HTERT RPE-1 (cell line): ENCODE measurements around the gene SF3B2.
"Not testable (repeated sequence)": the region's sequence is repeated elsewhere in the genome, so short reads cannot be mapped to it uniquely, and the experiment has no call there.

ENCODE experiments used
- in situ Hi-C: fragments of 300-500 bp; cut with MboI; formaldehyde crosslinking; loops from 4 replicates; pipeline ENCODE4 v1.14.3; 2020; ENCODE audit warnings: low sequenced_read_pairs

Gene SF3B2

GRCh38 chr11:66104057-66104638, 52.0 kb downstream of the SF3B2 start:
- in situ Hi-C loops: no loop called here

GRCh38 chr11:66106786-66107599, 54.8 kb downstream of the SF3B2 start:
- in situ Hi-C loops: no loop called here

DNA sequence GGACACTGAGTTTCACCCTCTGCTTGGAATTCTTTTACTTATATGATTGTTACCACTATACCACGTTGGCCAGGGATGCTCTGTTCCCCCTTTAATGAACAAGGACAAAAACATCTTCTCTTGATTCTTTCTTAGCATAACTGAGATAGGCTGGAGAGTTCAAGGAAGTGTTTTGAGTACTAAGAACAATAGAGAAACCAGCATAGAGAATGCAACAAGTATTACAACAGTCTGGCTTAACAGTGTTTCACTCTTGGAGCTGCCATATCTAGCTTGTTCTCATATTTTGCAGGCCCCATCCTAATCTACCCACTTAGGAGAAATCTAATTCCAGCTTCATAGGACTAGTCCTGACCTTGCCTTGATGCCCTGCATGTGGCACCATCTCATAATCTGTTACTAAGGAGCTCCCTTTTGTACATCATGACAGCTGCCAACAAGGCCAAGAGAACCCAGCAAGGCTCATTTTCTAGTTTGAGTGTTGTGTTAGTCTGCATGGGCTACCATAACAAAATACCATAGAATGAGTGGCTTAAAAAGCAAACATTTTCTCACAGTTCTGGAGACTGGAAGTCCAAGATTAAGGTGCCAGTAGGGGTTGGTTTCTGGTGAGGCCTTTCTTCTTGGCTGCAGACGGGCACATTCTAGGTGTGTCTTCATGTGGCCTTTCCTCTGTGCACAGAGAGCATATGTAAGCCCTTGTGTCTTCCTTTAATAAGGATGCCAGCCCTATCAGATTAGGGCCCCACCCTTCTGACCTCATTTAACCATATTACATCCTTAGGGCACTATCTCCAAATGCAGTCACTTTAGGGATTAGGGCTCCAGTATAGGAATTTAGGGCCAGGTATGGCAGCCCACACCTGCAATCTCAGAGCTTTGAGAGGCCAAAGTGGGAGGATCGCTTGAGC, 55.7 kb downstream of the SF3B2 start:
- in situ Hi-C loops: no loop called here

DNA sequence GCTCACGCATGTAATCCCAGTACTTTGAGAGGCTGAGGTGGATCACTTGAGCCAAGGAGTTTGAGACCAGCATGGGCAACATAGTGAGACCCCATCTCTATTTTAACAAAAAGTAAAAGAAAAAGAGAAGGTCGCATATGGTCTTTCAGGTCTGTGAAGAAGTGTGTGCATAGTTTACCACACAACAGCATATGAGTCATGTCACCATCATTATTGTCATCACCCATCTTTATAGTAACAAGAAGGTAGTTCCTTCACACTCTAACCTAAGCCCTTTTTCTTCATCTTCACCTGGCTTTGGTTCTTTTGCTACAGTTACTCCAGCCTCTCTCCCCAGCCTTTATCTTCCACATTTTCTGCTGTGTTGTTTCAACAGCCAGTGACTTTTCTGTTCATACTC, 57.1 kb downstream of the SF3B2 start:
- in situ Hi-C loops: no loop called here

- in situ Hi-C loops: no loop called here
Measured at GRCh38 chr11:66111158-66111557, 59.0 kb downstream of the SF3B2 start.

- in situ Hi-C loops: no loop called here
Measured at GRCh38 chr11:66112041-66112491, 59.9 kb downstream of the SF3B2 start.

DNA sequence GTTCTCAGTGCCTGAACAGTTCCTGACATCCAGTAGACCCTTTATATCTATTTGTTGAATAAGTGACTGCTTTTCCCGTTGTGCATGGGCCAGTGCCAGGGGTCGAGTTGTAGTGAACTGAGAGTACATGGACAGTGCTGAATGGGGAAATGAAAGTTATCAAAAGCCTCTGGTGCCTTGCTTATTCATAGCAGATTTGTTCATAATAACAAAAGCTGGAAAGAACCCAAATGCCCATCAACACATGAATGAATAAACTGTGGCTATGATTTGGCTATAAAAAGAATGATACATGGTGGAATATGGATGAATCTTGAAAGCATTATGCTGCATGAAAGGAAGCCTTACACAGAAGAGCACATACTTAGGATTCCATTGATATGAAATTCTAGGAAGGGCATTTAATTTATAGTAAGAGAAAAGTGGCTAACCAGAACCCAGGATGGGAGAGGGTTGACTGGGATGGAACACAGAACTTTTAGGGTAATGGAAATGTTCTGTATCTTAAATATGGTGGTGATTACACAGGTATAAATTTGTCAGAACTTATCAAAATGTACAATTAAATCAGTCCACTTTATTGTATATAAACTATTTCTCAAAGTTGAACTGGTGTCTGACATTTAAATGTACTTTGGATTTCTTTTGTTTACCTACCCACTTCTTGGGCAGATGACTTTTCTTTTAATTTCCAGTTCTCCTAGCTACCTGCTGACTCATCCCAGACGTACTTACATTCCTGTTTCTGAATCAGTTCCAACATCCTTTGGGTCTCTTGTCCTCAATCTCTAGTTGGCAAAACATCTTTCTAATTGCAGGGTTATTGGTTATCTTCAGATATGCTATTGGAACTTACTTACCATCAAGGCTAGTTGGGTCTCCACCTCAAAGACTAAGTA, 60.7 kb downstream of the SF3B2 start:
- in situ Hi-C loops: no loop called here

DNA sequence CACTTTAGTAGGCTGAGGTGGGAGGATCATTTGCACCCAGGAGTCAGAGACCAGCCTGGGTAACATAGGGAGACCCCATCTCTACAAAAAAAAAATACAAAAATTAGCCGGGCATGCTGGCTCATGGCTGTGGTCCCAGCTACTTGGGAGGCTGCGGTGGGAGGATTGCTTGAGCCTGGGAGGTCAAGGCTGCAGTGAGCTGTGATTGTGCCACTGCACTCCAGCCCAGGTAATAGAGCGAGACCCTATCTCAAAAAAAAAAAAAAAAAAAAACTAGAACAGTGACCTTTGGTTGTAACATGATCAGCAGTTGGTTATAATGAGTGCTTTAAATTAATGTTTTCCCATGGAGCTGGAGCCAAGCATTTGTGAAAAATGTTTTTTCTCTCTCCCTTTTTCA, 62.8 kb downstream of the SF3B2 start:
- in situ Hi-C loops: not testable (repeated sequence)

DNA sequence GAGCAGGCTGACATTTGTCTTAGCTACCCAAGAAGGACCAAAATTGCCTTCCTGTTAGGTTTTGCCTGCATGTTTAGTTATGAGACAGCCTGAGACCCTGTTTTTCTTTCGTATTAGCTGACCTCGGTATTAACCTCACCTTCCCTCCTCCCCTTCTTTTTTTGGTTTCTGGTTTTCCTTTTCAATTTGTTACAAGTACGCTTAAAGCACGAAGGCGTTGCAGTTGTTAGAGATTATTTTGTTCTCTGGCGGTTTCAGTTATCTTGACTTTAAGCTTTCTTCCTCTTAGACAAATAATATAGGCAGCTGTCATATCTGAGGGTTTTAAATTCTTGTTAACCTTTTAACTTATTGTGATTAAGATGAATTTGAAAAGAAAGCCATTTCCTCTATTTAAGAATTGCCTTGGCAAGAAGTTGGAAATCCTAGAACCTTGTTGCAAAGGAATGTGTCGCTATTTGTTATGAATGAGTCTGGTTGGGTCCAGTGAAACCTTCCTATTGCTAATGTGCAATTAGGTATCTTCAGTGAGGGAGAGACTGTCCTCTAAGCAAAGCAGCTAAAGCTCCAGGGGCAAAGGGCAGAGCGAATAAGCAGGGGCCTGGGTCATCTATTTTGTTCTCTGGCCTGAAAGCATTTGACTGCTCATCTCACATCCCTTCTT, 63.6 kb downstream of the SF3B2 start:
- in situ Hi-C loops: no loop called here

DNA sequence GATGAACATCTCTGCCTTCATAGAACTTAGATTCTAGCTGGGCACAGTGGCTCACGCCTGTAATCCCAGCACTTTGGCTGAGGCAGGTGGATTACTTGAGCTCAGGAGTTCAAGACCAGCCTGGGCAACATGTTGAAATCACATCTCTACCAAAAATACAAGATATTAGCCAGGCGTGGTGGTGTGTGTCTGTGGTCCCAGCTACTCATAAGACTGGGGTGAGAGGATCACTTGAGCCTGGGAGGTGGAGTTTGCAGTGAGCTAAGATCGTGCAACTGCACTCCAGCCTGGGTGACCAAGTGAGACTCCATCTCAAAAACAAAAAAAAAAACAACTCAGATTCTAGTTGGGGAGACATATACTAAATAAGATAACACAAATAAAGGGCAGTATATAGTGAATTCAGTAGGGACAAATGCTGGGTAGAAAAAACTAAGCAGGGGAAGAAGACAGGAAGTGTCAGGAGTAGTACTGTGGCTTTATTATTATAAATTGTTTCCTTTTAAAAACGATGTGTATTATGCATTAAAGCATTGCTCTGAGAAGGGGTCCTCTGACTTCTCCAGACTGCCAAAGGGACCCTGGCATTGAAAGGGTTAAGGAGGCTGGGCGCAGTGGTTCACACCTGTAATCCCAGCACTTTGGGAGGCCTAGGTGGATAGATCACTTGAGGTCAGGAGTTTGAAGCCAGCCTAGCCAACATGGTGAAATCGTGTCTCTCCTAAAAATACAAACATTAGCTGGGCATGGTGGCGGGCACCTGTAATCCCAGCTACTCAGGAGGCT, 64.6 kb downstream of the SF3B2 start:
- in situ Hi-C loops: no loop called here

- in situ Hi-C loops: no loop called here
Measured at GRCh38 chr11:66118847-66119246, 66.7 kb downstream of the SF3B2 start.
